Vagina (tissue), 2 donors: Measurements from ENCODE around the gene PHF5A. TPM values are rescaled to one million over a fixed set of nuclear protein-coding genes. Genes with fewer than 3 reads are reported as not detected.
A peak's percentile ranks its signal among the peaks of the same experiment; 100 is the strongest.

Experiments used
- DNase-seq, 2 donors: peaks; one replicate each; pipeline ENCODE4 v3.0.0-alpha.2; 2017; ENCODE audit errors: extremely low spot score in 2 of 2
- H3K27ac ChIP-seq: fragments of 200-600 bp; sonication (generic); one replicate; pipeline ENCODE4 v1.5.1; 2019
- H3K27me3 ChIP-seq: fragments of 200-600 bp; sonication (generic); one replicate; pipeline ENCODE4 v1.5.1; 2019
- H3K36me3 ChIP-seq, 2 donors: fragments of 200-600 bp; sonication (generic); one replicate each; pipeline ENCODE4 v1.5.1; 2017 to 2019
- H3K4me1 ChIP-seq: fragments of 200-600 bp; sonication (generic); one replicate; pipeline ENCODE4 v1.5.1; 2019
- H3K4me3 ChIP-seq, 2 donors: fragments of 200-600 bp; sonication (generic); 1 replicate in 1 of 2; 2 replicates in 1 of 2; pipeline ENCODE4 v1.5.1; 2016 to 2019
- H3K9me3 ChIP-seq: fragments of 200-600 bp; sonication (generic); one replicate; pipeline ENCODE4 v1.5.1; 2019
- CTCF ChIP-seq, 3 experiments: fragments of 450-650 bp in 2 of 3; fragments of 200-600 bp in 1 of 3; sonication (generic) in 1 of 3; IDR thresholded peaks; one replicate each; pipeline ENCODE4 v1.5.1; 2017 to 2019; ENCODE audit warnings: antibody characterized with exemption in 3 of 3, mild to moderate bottlenecking in 2 of 3, moderate library complexity in 2 of 3
- POLR2A ChIP-seq, 2 donors: fragments of 450-650 bp; IDR thresholded peaks; one replicate each; pipeline ENCODE4 v1.6.1; 2017; ENCODE audit warnings: antibody characterized with exemption in 2 of 2, mild to moderate bottlenecking in 2 of 2, moderate library complexity in 2 of 2
- POLR2AphosphoS5 ChIP-seq, 2 donors: sonication (generic); formaldehyde crosslinking; IDR thresholded peaks; one replicate each; pipeline ENCODE4 v1.9.0; 2017; ENCODE audit warnings: antibody characterized with exemption in 2 of 2, mild to moderate bottlenecking in 2 of 2, low read depth in 1 of 2; ENCODE audit not compliant: insufficient read depth in 1 of 2
- intact Hi-C: fragments of 100-400 bp; cut with DNase I; formaldehyde crosslinking; loops from one replicate; pipeline ENCODE4 v1.15.1; 2023
- total RNA-seq: library from RNA; depleted of rRNA; stranded (reverse); fragments of >200 nt; gene quantifications from one replicate; pipeline ENCODE4 v1.2.3, GENCODE V29; 2016

The PHF5A gene
- total RNA-seq, 1 donor from 2014 or later: 35.4 TPM

DNA sequence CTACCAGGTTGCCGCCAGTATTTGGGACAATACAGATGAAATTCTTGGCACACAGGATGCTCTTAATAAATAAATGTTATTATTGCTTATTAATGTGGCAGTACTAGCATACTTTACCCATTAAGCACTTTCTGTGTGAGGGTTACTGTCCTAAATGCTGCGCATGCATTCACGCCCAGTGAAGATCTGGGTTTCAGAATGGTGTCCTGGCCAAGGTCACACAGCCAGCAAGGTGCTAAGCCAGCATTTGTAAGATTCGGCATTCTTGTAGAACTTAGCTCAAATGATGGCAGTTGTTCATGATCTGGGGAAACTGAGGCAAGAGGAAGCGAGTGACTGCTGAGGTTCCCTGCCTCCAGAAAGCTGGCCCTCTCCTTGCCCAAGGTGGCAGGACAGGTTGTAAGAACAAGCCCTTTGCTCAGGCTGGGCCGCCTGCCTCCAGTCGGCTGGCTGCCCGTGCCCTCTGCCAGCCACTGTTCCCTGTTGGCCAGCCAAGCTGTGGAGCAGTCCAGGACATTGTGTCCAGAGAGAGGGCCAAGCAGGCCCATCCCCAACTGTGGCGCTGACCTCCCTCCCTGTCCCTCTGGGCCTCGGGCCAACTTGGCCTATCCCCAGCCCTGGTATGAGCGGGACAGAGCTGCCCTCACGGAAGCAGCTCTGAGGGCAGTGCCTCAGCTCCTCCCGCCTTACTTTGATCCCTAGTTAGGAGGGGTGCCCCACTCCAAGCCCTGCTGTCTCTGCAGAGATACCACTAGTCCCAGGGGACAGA, 50.7 kb downstream of the PHF5A start:
- Histone ChIP-seq H3K36me3 (peaks cover 0 to 1% of the 10 kb centered on the region in 2 donors), H3K9me3 (no peaks in the 10 kb centered on the region), H3K27ac (peak overlapping the region; percentile 65), H3K4me1 (peaks cover 49% of the 10 kb centered on the region), H3K27me3 (no peaks in the 10 kb centered on the region), H3K4me3 (peak overlapping the region in 1 of 2 donors; percentile 7)
- peak; percentile 71 to 82 for TF ChIP-seq POLR2AphosphoS5 (IDR thresholded peaks at IDR 0.05; ENCODE audit: insufficient read depth in 1 of 2, low read depth in 1 of 2)
- TF ChIP-seq CTCF (IDR thresholded peaks at IDR 0.05): no peak
- no peak for TF ChIP-seq POLR2A (IDR thresholded peaks at IDR 0.05)
- intact Hi-C loops: no loop called here
- no peak for DNase-seq

- H3K9me3 ChIP-seq: no peaks in the 10 kb centered on the region
- intact Hi-C loops: no loop called here
- TF ChIP-seq CTCF (IDR thresholded peaks at IDR 0.05): no peak
- TF ChIP-seq POLR2A (IDR thresholded peaks at IDR 0.05): no peak
- no peak for TF ChIP-seq POLR2AphosphoS5 (IDR thresholded peaks at IDR 0.05; ENCODE audit: insufficient read depth in 1 of 2, low read depth in 1 of 2)
- no peaks in the 10 kb centered on the region for H3K27me3 ChIP-seq
- no peaks in the 10 kb centered on the region for H3K36me3 ChIP-seq
- H3K4me1 ChIP-seq: peaks cover 72% of the 10 kb centered on the region
- H3K27ac ChIP-seq: peak overlapping the region; percentile 99
- DNase-seq: no peak
- no peak overlapping the region for H3K4me3 ChIP-seq
Observed at GRCh38 chr22:41415554-41415953, 52.9 kb downstream of the PHF5A start.

GRCh38 chr22:41411021-41411851, 57.3 kb downstream of the PHF5A start:
- Histone ChIP-seq H3K4me3 (no peak overlapping the region), H3K4me1 (peaks cover 52% of the 10 kb centered on the region), H3K9me3 (no peaks in the 10 kb centered on the region), H3K27ac (peak overlapping the region; percentile 99), H3K27me3 (no peaks in the 10 kb centered on the region), H3K36me3 (no peaks in the 10 kb centered on the region)
- intact Hi-C loops: no loop called here
- no peak for DNase-seq
- TF ChIP-seq POLR2AphosphoS5 (IDR thresholded peaks at IDR 0.05; ENCODE audit: insufficient read depth in 1 of 2, low read depth in 1 of 2): peak; percentile 53 to 68
- no peak for TF ChIP-seq CTCF (IDR thresholded peaks at IDR 0.05)

GRCh38 chr22:41410311-41410751, 58.2 kb downstream of the PHF5A start:
- Histone ChIP-seq H3K27me3 (no peaks in the 10 kb centered on the region), H3K4me3 (no peak overlapping the region), H3K9me3 (no peaks in the 10 kb centered on the region), H3K4me1 (peaks cover 45% of the 10 kb centered on the region), H3K27ac (peak overlapping the region; percentile 99), H3K36me3 (no peaks in the 10 kb centered on the region)
- TF ChIP-seq POLR2A (IDR thresholded peaks at IDR 0.05) (no peak), CTCF (IDR thresholded peaks at IDR 0.05) (no peak), POLR2AphosphoS5 (IDR thresholded peaks at IDR 0.05; ENCODE audit: insufficient read depth in 1 of 2, low read depth in 1 of 2) (peak in 1 of 2 donors; percentile 26)
- DNase-seq: no peak
- intact Hi-C loops: no loop called here

Other genes with a start within 250 kb of the PHF5A start
- 3.7 TPM for gene CHADL, start 227.8 kb downstream of the PHF5A start, total RNA-seq
- gene RANGAP1, start 182.5 kb downstream of the PHF5A start, total RNA-seq: 45.7 TPM
- gene ZC3H7B, start 167.2 kb downstream of the PHF5A start, total RNA-seq: 28.2 TPM
- 12.0 TPM for gene TEF, start 86.8 kb downstream of the PHF5A start, total RNA-seq
- gene TOB2, start 21.9 kb downstream of the PHF5A start, total RNA-seq: 34.9 TPM
- 78.6 TPM for gene ACO2, start 425 bp upstream of the PHF5A start, total RNA-seq
- gene POLR3H, start 75.8 kb upstream of the PHF5A start, total RNA-seq: 21.4 TPM
- gene CSDC2, start 92.3 kb upstream of the PHF5A start, total RNA-seq: 29.7 TPM
- 40.8 TPM for gene PMM1, start 121.1 kb upstream of the PHF5A start, total RNA-seq
- gene DESI1, start 152.4 kb upstream of the PHF5A start, total RNA-seq: 20.6 TPM
- 158 TPM for gene XRCC6, start 152.6 kb upstream of the PHF5A start, total RNA-seq
- 113 TPM for gene SNU13, start 220.2 kb upstream of the PHF5A start, total RNA-seq
- gene MEI1, start 230.8 kb upstream of the PHF5A start, total RNA-seq: 6.4 TPM